ENCODE measurements around the gene NEIL1. TPM values are rescaled to one million over a fixed set of nuclear protein-coding genes. Genes with fewer than 3 reads are reported as not detected.

Gene NEIL1
- total RNA-seq, 2 donors from 2014 or later: 6.0 to 11.7 TPM

- no peak for TF ChIP-seq CTCF (IDR thresholded peaks at IDR 0.05)
- no peak overlapping the region for H3K4me3 ChIP-seq
- H3K27ac ChIP-seq: no peak overlapping the region
- H3K4me1 ChIP-seq: no peaks in the 10 kb centered on the region
- no peaks in the 10 kb centered on the region for H3K9me3 ChIP-seq
- no peak for DNase-seq (ENCODE audit: low spot score)
- H3K27me3 ChIP-seq: no peaks in the 10 kb centered on the region
- peaks cover 84% of the 10 kb centered on the region for H3K36me3 ChIP-seq
These were observed 13.6 kb downstream of the NEIL1 start for GRCh38 chr15:75360391-75360790.

DNA sequence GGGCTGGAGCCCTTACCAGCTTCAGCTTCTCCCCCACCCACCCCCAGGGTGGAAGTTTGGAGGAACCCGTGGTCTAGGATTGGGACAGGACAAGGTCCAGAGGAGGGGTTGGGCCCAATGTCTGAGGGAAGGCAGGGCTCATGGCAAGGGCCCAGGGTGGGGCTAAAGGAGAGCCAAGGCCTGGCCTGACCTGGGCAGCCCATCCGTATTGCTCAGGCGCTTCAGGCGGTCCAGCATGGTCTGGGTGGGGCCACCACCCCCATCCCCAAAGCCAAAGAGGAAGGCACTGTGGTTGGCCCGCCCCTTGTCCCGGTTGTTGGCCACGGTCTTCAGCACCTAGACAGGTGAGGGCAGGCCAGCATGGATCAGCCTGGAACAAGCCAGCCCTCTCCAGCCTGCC lies 14.0 kb downstream of the NEIL1 start:
- no peak for DNase-seq (ENCODE audit: low spot score)
- Histone ChIP-seq H3K27me3 (no peaks in the 10 kb centered on the region), H3K4me3 (no peak overlapping the region), H3K27ac (no peak overlapping the region), H3K4me1 (no peaks in the 10 kb centered on the region), H3K36me3 (peaks cover 88% of the 10 kb centered on the region), H3K9me3 (no peaks in the 10 kb centered on the region)
- TF ChIP-seq CTCF (IDR thresholded peaks at IDR 0.05): no peak

- no peak for TF ChIP-seq CTCF (IDR thresholded peaks at IDR 0.05)
- Histone ChIP-seq H3K9me3 (no peaks in the 10 kb centered on the region), H3K4me1 (no peaks in the 10 kb centered on the region), H3K27me3 (no peaks in the 10 kb centered on the region), H3K27ac (no peak overlapping the region), H3K4me3 (no peak overlapping the region), H3K36me3 (peaks cover 88% of the 10 kb centered on the region)
- no peak for DNase-seq (ENCODE audit: low spot score)
These were observed 14.6 kb downstream of the NEIL1 start for GRCh38 chr15:75361361-75361988.

- H3K27me3 ChIP-seq: no peaks in the 10 kb centered on the region
- no peak for DNase-seq (ENCODE audit: low spot score)
- H3K27ac ChIP-seq: no peak overlapping the region
- no peak overlapping the region for H3K4me3 ChIP-seq
- no peaks in the 10 kb centered on the region for H3K9me3 ChIP-seq
- H3K4me1 ChIP-seq: peaks cover 0 to 1% of the 10 kb centered on the region in 2 donors
- H3K36me3 ChIP-seq: peaks cover 88% of the 10 kb centered on the region
- TF ChIP-seq CTCF (IDR thresholded peaks at IDR 0.05): no peak
These were observed 15.3 kb downstream of the NEIL1 start for GRCh38 chr15:75361989-75362641.

DNA sequence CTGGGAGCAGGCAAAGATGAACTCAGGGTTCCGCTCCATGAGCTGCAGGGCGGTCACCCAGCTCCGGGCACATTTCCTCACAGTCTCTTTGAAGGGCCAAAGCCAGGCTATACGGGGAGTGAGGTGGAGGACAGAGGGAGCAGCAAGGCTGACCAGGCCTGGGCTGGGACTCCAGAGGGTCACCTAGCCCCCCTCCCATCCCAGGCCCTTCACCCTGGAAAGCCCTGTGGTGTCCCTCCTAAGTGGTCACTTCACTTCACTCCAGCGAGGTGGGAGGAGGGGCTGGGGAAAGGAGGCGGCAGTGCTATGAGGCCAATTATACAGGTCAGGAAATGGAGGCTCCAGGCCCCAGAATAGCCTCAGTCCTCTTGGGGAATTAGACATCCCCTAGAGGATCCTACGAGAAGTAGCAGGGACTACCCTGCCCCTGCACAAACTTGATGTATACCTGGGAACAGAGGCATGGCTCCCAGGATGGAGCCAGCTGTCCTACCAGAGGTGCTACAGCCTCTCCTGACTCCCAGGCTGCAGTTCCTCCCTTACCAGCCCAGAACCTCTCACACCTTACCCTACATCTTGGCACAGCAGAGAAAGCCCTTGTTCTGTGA lies 15.9 kb downstream of the NEIL1 start:
- H3K4me1 ChIP-seq: peaks cover 0 to 8% of the 10 kb centered on the region in 2 donors
- no peak overlapping the region for H3K4me3 ChIP-seq
- no peaks in the 10 kb centered on the region for H3K27me3 ChIP-seq
- H3K36me3 ChIP-seq: peaks cover 89% of the 10 kb centered on the region
- TF ChIP-seq CTCF (IDR thresholded peaks at IDR 0.05): no peak
- no peak for DNase-seq (ENCODE audit: low spot score)
- H3K27ac ChIP-seq: no peak overlapping the region
- no peaks in the 10 kb centered on the region for H3K9me3 ChIP-seq
